WTC11 (cell line): ENCODE results near the gene KLHDC1. TPM values are rescaled to one million over a fixed set of nuclear protein-coding genes. Genes with fewer than 3 reads are reported as not detected.
A peak's percentile ranks its signal among the peaks of the same experiment; 100 is the strongest.

Source experiments
- ATF6 ChIP-seq: sonication (generic); formaldehyde crosslinking; IDR thresholded peaks from 2 replicates; pipeline ENCODE4 v1.8.1; 2023; ENCODE audit warnings: mild to moderate bottlenecking, missing genetic modification reagents
- CBFB ChIP-seq: sonication (generic); formaldehyde crosslinking; IDR thresholded peaks from 2 replicates; pipeline ENCODE4 v1.8.1; 2022; ENCODE audit warnings: mild to moderate bottlenecking, low read depth, missing genetic modification reagents
- FOXP1 ChIP-seq: sonication (generic); formaldehyde crosslinking; IDR thresholded peaks from 2 replicates; pipeline ENCODE4 v1.8.0; 2022; ENCODE audit warnings: missing genetic modification reagents, mild to moderate bottlenecking, moderate library complexity, borderline replicate concordance
- HMGA2 ChIP-seq: fragments of 250-450 bp; sonication (Bioruptor Pico); IDR thresholded peaks from 2 replicates; pipeline ENCODE4 v1.4.0; 2021; ENCODE audit warnings: mild to moderate bottlenecking, moderate library complexity
- HMGXB4 ChIP-seq: sonication (generic); formaldehyde crosslinking; IDR thresholded peaks from 2 replicates; pipeline ENCODE4 v1.8.1; 2023; ENCODE audit warnings: mild to moderate bottlenecking, moderate library complexity, missing genetic modification reagents
- JUN ChIP-seq: sonication (generic); formaldehyde crosslinking; IDR thresholded peaks from 2 replicates; pipeline ENCODE4 v1.8.0; 2023; ENCODE audit warnings: mild to moderate bottlenecking, missing genetic modification reagents
- KAT7 ChIP-seq: sonication (generic); formaldehyde crosslinking; IDR thresholded peaks from 2 replicates; pipeline ENCODE4 v1.8.1; 2023; ENCODE audit warnings: missing genetic modification reagents, mild to moderate bottlenecking, borderline replicate concordance
- MLX ChIP-seq: sonication (generic); formaldehyde crosslinking; IDR thresholded peaks from 2 replicates; pipeline ENCODE4 v1.8.1; 2023; ENCODE audit warnings: mild to moderate bottlenecking, missing genetic modification reagents, moderate library complexity
- RORB ChIP-seq: fragments of 250-450 bp; sonication (Bioruptor Pico); IDR thresholded peaks from 2 replicates; pipeline ENCODE4 v1.9.0; 2021; ENCODE audit warnings: mild to moderate bottlenecking
- STAT6 ChIP-seq: sonication (generic); formaldehyde crosslinking; conservative IDR thresholded peaks from 2 replicates; pipeline ENCODE4 v1.8.1; 2023; ENCODE audit warnings: mild to moderate bottlenecking, low read depth, missing genetic modification reagents, moderate library complexity
- USF2 ChIP-seq: sonication (generic); formaldehyde crosslinking; IDR thresholded peaks from 2 replicates; pipeline ENCODE4 v1.8.1; 2023; ENCODE audit warnings: mild to moderate bottlenecking, missing genetic modification reagents, moderate library complexity
- ZNF263 ChIP-seq: sonication (generic); formaldehyde crosslinking; IDR thresholded peaks from 2 replicates; pipeline ENCODE4 v1.8.1; 2022; ENCODE audit warnings: low read depth, mild to moderate bottlenecking, moderate library complexity, missing genetic modification reagents
- ZNF317 ChIP-seq: sonication (generic); formaldehyde crosslinking; IDR thresholded peaks from 2 replicates; pipeline ENCODE4 v1.8.1; 2023; ENCODE audit warnings: low read depth, mild to moderate bottlenecking, moderate library complexity, missing genetic modification reagents, borderline replicate concordance
- ZNF416 ChIP-seq: fragments of 250-450 bp; sonication (Bioruptor Pico); IDR thresholded peaks from 2 replicates; pipeline ENCODE4 v1.9.0; 2021; ENCODE audit warnings: mild to moderate bottlenecking, inconsistent platforms
- total RNA-seq: library from RNA; stranded (reverse); gene quantifications from 3 replicates; pipeline ENCODE4 v1.2.3, GENCODE V29; 2021
- TF ChIP-seq, protein P1 (sequence below): sonication (generic); formaldehyde crosslinking; IDR thresholded peaks from 2 replicates; pipeline ENCODE4 v1.8.0; 2023; ENCODE audit warnings: mild to moderate bottlenecking, missing genetic modification reagents
- TF ChIP-seq, protein P2 (sequence below): sonication (generic); formaldehyde crosslinking; IDR thresholded peaks from 2 replicates; pipeline ENCODE4 v1.8.1; 2022; ENCODE audit warnings: mild to moderate bottlenecking, missing genetic modification reagents, moderate library complexity, borderline replicate concordance

The KLHDC1 gene
- total RNA-seq, 1 experiment from 2014 or later, result not detected

DNA sequence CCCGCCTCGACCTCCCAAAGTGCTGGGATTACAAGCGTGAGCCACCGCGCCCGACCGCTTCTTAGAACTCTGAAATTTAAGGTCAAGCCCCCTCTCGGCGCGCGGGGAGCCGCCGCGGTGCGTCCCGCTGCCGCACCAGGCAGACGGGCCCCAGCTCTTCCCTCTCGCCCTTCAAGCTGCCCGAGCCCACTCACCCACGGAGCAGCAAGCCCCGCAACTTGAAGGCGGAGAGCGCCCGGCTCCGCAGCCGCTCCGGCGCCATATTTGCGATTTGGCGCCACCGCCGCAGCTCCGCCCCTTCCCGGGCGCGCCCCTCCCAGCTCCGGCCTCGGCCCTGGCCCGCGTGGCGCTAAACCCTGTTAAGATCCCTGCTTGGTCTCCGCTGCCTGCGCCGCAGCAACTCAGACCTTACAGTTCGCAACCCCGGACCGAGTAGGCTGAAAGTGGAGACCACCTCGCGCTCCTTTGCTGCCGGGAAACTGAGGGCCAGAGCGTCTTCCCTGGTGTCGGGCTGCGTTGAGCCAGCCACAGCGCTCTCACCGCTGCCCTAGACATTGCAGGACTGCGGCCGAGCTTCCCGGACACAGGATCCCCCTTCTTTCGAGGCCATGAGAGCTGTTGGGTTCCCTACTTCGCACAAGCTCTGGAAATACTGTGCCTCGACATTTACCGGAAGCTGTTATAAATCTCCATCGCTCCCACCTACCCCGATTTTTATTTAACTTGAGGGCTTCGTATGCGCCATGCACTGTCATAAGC is 4.8 kb upstream of the KLHDC1 start, which contains the start of gene POLE2 (continued):
- peak; percentile 5; the same call in 1 of the 2 replicates for TF ChIP-seq USF2 (CRISPR knock-in tag)
- TF ChIP-seq STAT6 (CRISPR knock-in tag), result no peak
- TF ChIP-seq, protein P1, sequence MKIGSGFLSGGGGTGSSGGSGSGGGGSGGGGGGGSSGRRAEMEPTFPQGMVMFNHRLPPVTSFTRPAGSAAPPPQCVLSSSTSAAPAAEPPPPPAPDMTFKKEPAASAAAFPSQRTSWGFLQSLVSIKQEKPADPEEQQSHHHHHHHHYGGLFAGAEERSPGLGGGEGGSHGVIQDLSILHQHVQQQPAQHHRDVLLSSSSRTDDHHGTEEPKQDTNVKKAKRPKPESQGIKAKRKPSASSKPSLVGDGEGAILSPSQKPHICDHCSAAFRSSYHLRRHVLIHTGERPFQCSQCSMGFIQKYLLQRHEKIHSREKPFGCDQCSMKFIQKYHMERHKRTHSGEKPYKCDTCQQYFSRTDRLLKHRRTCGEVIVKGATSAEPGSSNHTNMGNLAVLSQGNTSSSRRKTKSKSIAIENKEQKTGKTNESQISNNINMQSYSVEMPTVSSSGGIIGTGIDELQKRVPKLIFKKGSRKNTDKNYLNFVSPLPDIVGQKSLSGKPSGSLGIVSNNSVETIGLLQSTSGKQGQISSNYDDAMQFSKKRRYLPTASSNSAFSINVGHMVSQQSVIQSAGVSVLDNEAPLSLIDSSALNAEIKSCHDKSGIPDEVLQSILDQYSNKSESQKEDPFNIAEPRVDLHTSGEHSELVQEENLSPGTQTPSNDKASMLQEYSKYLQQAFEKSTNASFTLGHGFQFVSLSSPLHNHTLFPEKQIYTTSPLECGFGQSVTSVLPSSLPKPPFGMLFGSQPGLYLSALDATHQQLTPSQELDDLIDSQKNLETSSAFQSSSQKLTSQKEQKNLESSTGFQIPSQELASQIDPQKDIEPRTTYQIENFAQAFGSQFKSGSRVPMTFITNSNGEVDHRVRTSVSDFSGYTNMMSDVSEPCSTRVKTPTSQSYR (CRISPR knock-in tag), result no peak; the same call in 1 of the 2 replicates
- no peak for TF ChIP-seq ZNF416 (CRISPR knock-in tag)
- TF ChIP-seq, protein P2, sequence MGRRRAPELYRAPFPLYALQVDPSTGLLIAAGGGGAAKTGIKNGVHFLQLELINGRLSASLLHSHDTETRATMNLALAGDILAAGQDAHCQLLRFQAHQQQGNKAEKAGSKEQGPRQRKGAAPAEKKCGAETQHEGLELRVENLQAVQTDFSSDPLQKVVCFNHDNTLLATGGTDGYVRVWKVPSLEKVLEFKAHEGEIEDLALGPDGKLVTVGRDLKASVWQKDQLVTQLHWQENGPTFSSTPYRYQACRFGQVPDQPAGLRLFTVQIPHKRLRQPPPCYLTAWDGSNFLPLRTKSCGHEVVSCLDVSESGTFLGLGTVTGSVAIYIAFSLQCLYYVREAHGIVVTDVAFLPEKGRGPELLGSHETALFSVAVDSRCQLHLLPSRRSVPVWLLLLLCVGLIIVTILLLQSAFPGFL (CRISPR knock-in tag), result no peak
- no peak for TF ChIP-seq RORB (CRISPR knock-in tag)
- TF ChIP-seq HMGXB4 (CRISPR knock-in tag), result peak; percentile 78; the same call in 1 of the 2 replicates
- no peak for TF ChIP-seq ZNF317 (CRISPR knock-in tag)
- no peak for TF ChIP-seq KAT7 (CRISPR knock-in tag)
- no peak for TF ChIP-seq JUN (CRISPR knock-in tag)
- peak; percentile 97 for TF ChIP-seq FOXP1
- TF ChIP-seq ATF6, result no peak
- no peak for TF ChIP-seq CBFB (CRISPR knock-in tag)
- no peak for TF ChIP-seq HMGA2 (CRISPR knock-in tag)
- no peak for TF ChIP-seq ZNF263 (CRISPR knock-in tag)
- TF ChIP-seq MLX, result no peak; the same call in 1 of the 2 replicates
